Endothelial cell of umbilical vein (primary cell): ENCODE measurements around the gene CNIH2. TPM values are rescaled to one million over a fixed set of nuclear protein-coding genes. Genes with fewer than 3 reads are reported as not detected.

ENCODE experiments used
- BruUV-seq: library from RNA; stranded (reverse); fragments of 400-500 nt; replicated peaks from 2 replicates; lab custom pipeline; 2021; lab: Mats Ljungman, UMichigan
- CTCF ChIA-PET: fragments of 300-600, 350-600 bp; sonication (Branson Sonifier 250); formaldehyde crosslinking; loops from one replicate; lab custom pipeline; 2021; ENCODE audit warnings: antibody characterized with exemption, inconsistent platforms; lab: Charles Lee
- POLR2A ChIA-PET: fragments of 300-600, 350-600 bp; sonication (Branson Sonifier 250); formaldehyde crosslinking; loops from one replicate; lab custom pipeline; 2021; ENCODE audit warnings: antibody characterized with exemption, inconsistent platforms; lab: Charles Lee
- DNase-seq: peaks from one replicate; pipeline ENCODE4 v3.0.0-alpha.2; 2011; ENCODE audit warnings: low read depth, low spot score
- FAIRE-seq: peaks from 2 replicates; lab custom pipeline; 2011; peaks lifted over from hg19 to GRCh38; lab: Jason Lieb, UNC
- H2AFZ ChIP-seq: 2 replicates; pipeline ENCODE4 v1.6.0; 2012; ENCODE audit warnings: low read depth, low read length, control low read depth, inconsistent platforms
- H3K27ac ChIP-seq: 2 replicates; pipeline ENCODE4 v1.5.1; 2011; ENCODE audit warnings: low read depth, mild to moderate bottlenecking, control low read depth, low read length, moderate library complexity; ENCODE audit not compliant: insufficient read depth
- H3K27me3 ChIP-seq, 2 experiments: 2 replicates each; pipeline versions ENCODE4 v1.6.0 to v1.6.1; 2011; ENCODE audit warnings: low read length in 2 of 2, mixed read lengths in 1 of 2; ENCODE audit not compliant: control insufficient read depth in 2 of 2, insufficient read depth in 2 of 2
- H3K36me3 ChIP-seq, 2 experiments: 2 replicates in 1 of 2; 3 replicates in 1 of 2; pipeline ENCODE4 v1.5.1; 2011; ENCODE audit warnings: low read length in 2 of 2, mild to moderate bottlenecking in 1 of 2, moderate library complexity in 1 of 2; ENCODE audit not compliant: control insufficient read depth in 2 of 2, insufficient read depth in 2 of 2; ENCODE audit errors: extremely low read depth in 1 of 2
- H3K4me1 ChIP-seq: 3 replicates; pipeline ENCODE4 v1.5.1; 2011; ENCODE audit warnings: mild to moderate bottlenecking, low read length; ENCODE audit not compliant: control insufficient read depth, insufficient read depth; ENCODE audit errors: extremely low read depth
- H3K4me2 ChIP-seq: 2 replicates; pipeline ENCODE4 v1.6.1; 2011; ENCODE audit warnings: low read length, control low read depth, mixed read lengths; ENCODE audit not compliant: insufficient read depth
- H3K4me3 ChIP-seq, 3 experiments: fragments of 200-600 bp in 1 of 3; sonication (generic), shearing (Covaris generic) in 1 of 3; replicated peaks in 1 of 3; 2 replicates each; pipeline ENCODE4 v1.5.1; 2011 to 2016; ENCODE audit warnings: control low read depth in 3 of 3, low read length in 3 of 3, mild to moderate bottlenecking in 2 of 3, inconsistent platforms in 1 of 3, low read depth in 1 of 3, moderate library complexity in 1 of 3; ENCODE audit not compliant: insufficient read depth in 1 of 3
- H3K79me2 ChIP-seq: 2 replicates; pipeline ENCODE4 v1.6.0; 2012; ENCODE audit warnings: low read length, inconsistent platforms; ENCODE audit not compliant: control insufficient read depth, insufficient read depth
- H3K9ac ChIP-seq: replicated peaks from 2 replicates; pipeline ENCODE3; 2011; ENCODE audit warnings: low read length, control low read depth; ENCODE audit not compliant: insufficient read depth; ENCODE audit errors: extremely low read depth
- H3K9me1 ChIP-seq: replicated peaks from 3 replicates; pipeline ENCODE4 v1.6.0; 2011; ENCODE audit warnings: mild to moderate bottlenecking, low read length; ENCODE audit not compliant: control insufficient read depth, insufficient read depth; ENCODE audit errors: extremely low read depth
- H3K9me3 ChIP-seq: replicated peaks from 2 replicates; pipeline ENCODE4 v1.5.1; 2012; ENCODE audit warnings: low read length, inconsistent platforms; ENCODE audit not compliant: control insufficient read depth, insufficient read depth
- H4K20me1 ChIP-seq: replicated peaks from 2 replicates; pipeline ENCODE3; 2011; ENCODE audit warnings: mild to moderate bottlenecking, low read length; ENCODE audit not compliant: control insufficient read depth, insufficient read depth; ENCODE audit errors: extremely low read depth
- CTCF ChIP-seq, 2 donors: IDR thresholded peaks; 1 replicate in 1 of 2; 2 replicates in 1 of 2; pipeline ENCODE4 v1.5.1; 2011; ENCODE audit warnings: low read length in 2 of 2, mild to moderate bottlenecking in 2 of 2, moderate library complexity in 2 of 2, control low read depth in 1 of 2, inconsistent platforms in 1 of 2, low read depth in 1 of 2; ENCODE audit not compliant: insufficient read depth in 1 of 2; ENCODE audit errors: extremely low read depth in 1 of 2
- EZH2 ChIP-seq: IDR thresholded peaks from 2 replicates; pipeline ENCODE4 v1.6.1; 2012; ENCODE audit warnings: borderline replicate concordance, low read depth, mild to moderate bottlenecking, moderate library complexity, low read length, inconsistent platforms; ENCODE audit not compliant: severe bottlenecking
- FOS ChIP-seq: IDR thresholded peaks from 2 replicates; pipeline ENCODE4 v1.6.1; 2011; ENCODE audit warnings: mild to moderate bottlenecking, low read length, moderate library complexity, borderline replicate concordance; ENCODE audit not compliant: insufficient read depth
- GATA2 ChIP-seq: IDR thresholded peaks from 2 replicates; pipeline ENCODE4 v1.7.0; 2011; ENCODE audit warnings: low read depth, mild to moderate bottlenecking, moderate library complexity, mixed read lengths, low read length; ENCODE audit not compliant: insufficient read length, insufficient read depth
- JUN ChIP-seq: IDR thresholded peaks from 2 replicates; pipeline ENCODE4 v1.6.1; 2011; ENCODE audit warnings: borderline replicate concordance, low read depth; ENCODE audit not compliant: insufficient read length, insufficient read depth
- MAX ChIP-seq: IDR thresholded peaks from 2 replicates; pipeline ENCODE4 v1.6.1; 2011; ENCODE audit not compliant: insufficient read depth, insufficient read length
- MYC ChIP-seq: IDR thresholded peaks from one replicate; pipeline ENCODE4 v1.6.1; 2011; ENCODE audit warnings: mild to moderate bottlenecking, low read depth, low read length
- POLR2A ChIP-seq: IDR thresholded peaks from 2 replicates; pipeline ENCODE4 v1.6.1; 2012; ENCODE audit warnings: low read depth, mild to moderate bottlenecking, control low read depth, low read length
- POLR2AphosphoS5 ChIP-seq: IDR thresholded peaks from 2 replicates; pipeline ENCODE4 v1.6.1; 2012; ENCODE audit warnings: low read depth, mild to moderate bottlenecking, control low read depth, low read length, moderate library complexity; ENCODE audit not compliant: insufficient read depth
- dilution Hi-C: fragments of 300-500 bp; cut with MboI; formaldehyde crosslinking; loops from one replicate; pipeline ENCODE4 v1.15.0; 2019; ENCODE audit warnings: low sequenced_read_pairs; ENCODE audit not compliant: extremely low pct_ligation_motif_present
- intact Hi-C: fragments of 100-400 bp; cut with micrococcal nuclease; formaldehyde crosslinking; loops from one replicate; pipeline ENCODE4 v1.10.0; 2022
- polyA plus RNA-seq, 4 experiments: library from polyadenylated mRNA; depleted of rRNA in 3 of 4; stranded (reverse) in 3 of 4; unstranded in 1 of 4; fragments of >200 nt; gene quantifications; 2 replicates each; pipeline versions ENCODE4 v1.2.1 to v1.2.3, GENCODE V29; 2011 to 2012; ENCODE audit warnings: missing spikeins in 1 of 4
- total RNA-seq: library from RNA; stranded (reverse); gene quantifications from 2 replicates; pipeline ENCODE4 v1.2.3, GENCODE V29; 2021

Gene CNIH2
- total and polyA plus RNA-seq, 2 donors (not counting 3 experiments of a cell fraction or from before 2014, with no cell fraction given): 0.46 to 1.2 TPM

- Histone ChIP-seq H3K27me3 (peaks cover 0 to 4% of the 10 kb centered on the region in 2 experiments), H3K36me3 (peaks cover 0 to 17% of the 10 kb centered on the region in 2 experiments), H3K27ac (no peak overlapping the region), H3K4me3 (no peak overlapping the region), H3K4me2 (no peak overlapping the region), H3K4me1 (no peaks in the 10 kb centered on the region), H4K20me1 (no peaks in the 10 kb centered on the region), H3K9me3 (no peaks in the 10 kb centered on the region), H3K9me1 (no peaks in the 10 kb centered on the region), H3K9ac (no peak overlapping the region), H3K79me2 (no peaks in the 10 kb centered on the region), H2AFZ (no peak overlapping the region)
- dilution Hi-C loops: no loop called here
- TF ChIP-seq MAX: no peak
- TF ChIP-seq POLR2AphosphoS5: no peak
- TF ChIP-seq FOS: no peak
- TF ChIP-seq EZH2: no peak
- TF ChIP-seq POLR2A: no peak
- no peak for TF ChIP-seq JUN
- TF ChIP-seq MYC: no peak
- no peak for TF ChIP-seq GATA2
- TF ChIP-seq CTCF (IDR thresholded peaks at IDR 0.05; ENCODE audit: extremely low read depth in 1 of 2, insufficient read depth in 1 of 2, low read depth in 1 of 2, low read length in 2 of 2): no peak
- DNase-seq: no peak
- ChIA-PET CTCF (interaction anchor here (0.6 to 3.2 kb wide), 4 partner anchors 9 to 58 kb away, joined by 3 to 53 read pairs (median 16); partner anchors contain the start of genes RAB1B and YIF1A), POLR2A (no interaction called here)
- intact Hi-C loops: no loop called here
- BruUV-seq: no TSS peak
- no peak for FAIRE-seq
Measured at GRCh38 chr11:66280428-66280827, 2.5 kb downstream of the CNIH2 start.
